HEK293T (cell line): ENCODE measurements around the gene INPP5A.
A peak's percentile ranks its signal among the peaks of the same experiment; 100 is the strongest.

Experiments
- CTCF ChIA-PET: fragments of 350-600 bp; formaldehyde crosslinking; extraction: SDS; loops from one replicate; lab custom pipeline; 2021; ENCODE audit warnings: antibody characterized with exemption, inconsistent platforms; lab: Yijun Ruan, JAX
- POLR2A ChIA-PET: fragments of 350-600 bp; formaldehyde crosslinking; extraction: SDS; loops from one replicate; lab custom pipeline; 2020; ENCODE audit warnings: antibody characterized with exemption, inconsistent platforms; lab: Yijun Ruan, JAX
- DNase-seq: peaks from one replicate; pipeline ENCODE4 v3.0.0; 2012; ENCODE audit warnings: mixed read lengths; ENCODE audit errors: extremely low spot score
- ARNT ChIP-seq: fragments of 450-650 bp; IDR thresholded peaks from 2 replicates; pipeline ENCODE4 v1.6.1; 2017; ENCODE audit warnings: mild to moderate bottlenecking
- BHLHE40 ChIP-seq: fragments of 450-650 bp; IDR thresholded peaks from 2 replicates; pipeline ENCODE4 v1.6.1; 2016; ENCODE audit warnings: mild to moderate bottlenecking, moderate library complexity, borderline replicate concordance
- CTBP1 ChIP-seq: fragments of 450-650 bp; IDR thresholded peaks from 2 replicates; pipeline ENCODE4 v1.6.1; 2016; ENCODE audit warnings: borderline replicate concordance
- ELF4 ChIP-seq: fragments of 450-650 bp; IDR thresholded peaks from 2 replicates; pipeline ENCODE4 v1.6.1; 2017; ENCODE audit warnings: antibody characterized with exemption
- FOXA1 ChIP-seq: fragments of 450-650 bp; IDR thresholded peaks from 2 replicates; pipeline ENCODE4 v1.6.1; 2016; ENCODE audit warnings: mild to moderate bottlenecking
- FOXK2 ChIP-seq: fragments of 450-650 bp; IDR thresholded peaks from 2 replicates; pipeline ENCODE4 v1.6.1; 2016; ENCODE audit warnings: mild to moderate bottlenecking
- FOXM1 ChIP-seq: fragments of 450-650 bp; IDR thresholded peaks from 2 replicates; pipeline ENCODE4 v1.6.1; 2017; ENCODE audit warnings: mild to moderate bottlenecking, borderline replicate concordance
- HDGF ChIP-seq: fragments of 450-650 bp; IDR thresholded peaks from 2 replicates; pipeline ENCODE4 v1.6.1; 2017; ENCODE audit warnings: antibody characterized with exemption, borderline replicate concordance
- L3MBTL2 ChIP-seq: fragments of 450-650 bp; conservative IDR thresholded peaks from 2 replicates; pipeline ENCODE4 v1.6.1; 2016; ENCODE audit warnings: mild to moderate bottlenecking
- LEF1 ChIP-seq: fragments of 450-650 bp; IDR thresholded peaks from 2 replicates; pipeline ENCODE4 v1.6.1; 2017; ENCODE audit warnings: mild to moderate bottlenecking, borderline replicate concordance
- NFRKB ChIP-seq: fragments of 450-650 bp; IDR thresholded peaks from 2 replicates; pipeline ENCODE4 v1.6.1; 2016; ENCODE audit warnings: mild to moderate bottlenecking, moderate library complexity
- SP1 ChIP-seq: fragments of 450-650 bp; IDR thresholded peaks from 2 replicates; pipeline ENCODE4 v1.6.1; 2017
- SUZ12 ChIP-seq: fragments of 450-650 bp; IDR thresholded peaks from 2 replicates; pipeline ENCODE4 v1.6.1; 2016; ENCODE audit warnings: mild to moderate bottlenecking
- TARDBP ChIP-seq: fragments of 450-650 bp; IDR thresholded peaks from 2 replicates; pipeline ENCODE4 v1.6.1; 2016
- ZNF384 ChIP-seq: fragments of 450-650 bp; IDR thresholded peaks from 2 replicates; pipeline ENCODE4 v1.6.1; 2016
- TF ChIP-seq, protein P1 (sequence below): fragments of 450-650 bp; IDR thresholded peaks from 2 replicates; pipeline ENCODE4 v1.6.1; 2016

INPP5A gene

DNA sequence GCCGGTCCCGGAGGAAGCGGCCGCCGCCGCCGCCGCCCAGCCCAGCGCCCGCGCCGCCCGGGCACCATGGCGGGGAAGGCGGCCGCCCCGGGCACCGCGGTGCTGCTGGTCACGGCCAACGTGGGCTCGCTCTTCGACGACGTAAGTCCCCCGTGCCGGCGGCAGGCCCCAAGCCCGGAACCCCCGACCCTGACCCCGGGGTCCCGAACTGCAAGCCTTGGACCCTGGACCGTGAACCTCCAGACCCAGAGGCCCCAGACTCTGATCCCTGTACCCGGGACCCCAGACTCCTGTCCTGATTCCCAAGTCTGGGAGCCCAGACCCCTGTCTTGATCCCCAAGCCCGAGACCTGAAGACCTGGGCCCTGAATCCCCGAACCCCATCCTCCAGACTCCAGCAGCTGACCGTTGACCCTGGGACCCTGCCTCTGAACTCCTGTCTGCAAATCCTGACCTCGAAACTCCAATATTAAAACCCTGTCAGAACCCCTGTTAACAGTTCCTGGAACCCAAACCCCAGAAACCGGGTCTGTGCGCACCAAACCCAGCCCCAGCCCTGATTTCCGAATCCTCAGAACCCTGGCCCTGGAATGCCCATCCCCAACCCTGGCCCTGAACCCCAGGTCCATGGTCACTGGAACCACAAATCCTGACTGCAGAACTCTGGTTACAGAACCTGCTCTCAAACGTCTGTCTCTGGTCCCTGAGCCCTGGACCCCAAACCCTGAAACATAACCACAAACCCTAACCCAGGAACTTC, 623 bp downstream of the INPP5A start:
- ChIA-PET CTCF (interaction anchor here (0.7 to 1.0 kb wide), 2 partner anchors 74 to 95 kb away, joined by 3 read pairs; no protein-coding TSS in a partner anchor), POLR2A (no interaction called here)
- TF ChIP-seq LEF1, result no peak
- TF ChIP-seq NFRKB, result no peak
- TF ChIP-seq, protein P1, sequence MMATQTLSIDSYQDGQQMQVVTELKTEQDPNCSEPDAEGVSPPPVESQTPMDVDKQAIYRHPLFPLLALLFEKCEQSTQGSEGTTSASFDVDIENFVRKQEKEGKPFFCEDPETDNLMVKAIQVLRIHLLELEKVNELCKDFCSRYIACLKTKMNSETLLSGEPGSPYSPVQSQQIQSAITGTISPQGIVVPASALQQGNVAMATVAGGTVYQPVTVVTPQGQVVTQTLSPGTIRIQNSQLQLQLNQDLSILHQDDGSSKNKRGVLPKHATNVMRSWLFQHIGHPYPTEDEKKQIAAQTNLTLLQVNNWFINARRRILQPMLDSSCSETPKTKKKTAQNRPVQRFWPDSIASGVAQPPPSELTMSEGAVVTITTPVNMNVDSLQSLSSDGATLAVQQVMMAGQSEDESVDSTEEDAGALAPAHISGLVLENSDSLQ, result no peak
- TF ChIP-seq ZNF384, result no peak
- TF ChIP-seq HDGF, result no peak
- no peak for TF ChIP-seq FOXK2
- TF ChIP-seq SUZ12, result no peak
- no peak for TF ChIP-seq TARDBP
- no peak for TF ChIP-seq L3MBTL2
- TF ChIP-seq BHLHE40, result no peak
- TF ChIP-seq CTBP1, result no peak
- no peak for TF ChIP-seq FOXM1
- TF ChIP-seq ELF4, result no peak
- no peak for TF ChIP-seq FOXA1
- no peak for TF ChIP-seq SP1
- no peak for TF ChIP-seq ARNT
- DNase-seq, result peak; percentile 40

DNA sequence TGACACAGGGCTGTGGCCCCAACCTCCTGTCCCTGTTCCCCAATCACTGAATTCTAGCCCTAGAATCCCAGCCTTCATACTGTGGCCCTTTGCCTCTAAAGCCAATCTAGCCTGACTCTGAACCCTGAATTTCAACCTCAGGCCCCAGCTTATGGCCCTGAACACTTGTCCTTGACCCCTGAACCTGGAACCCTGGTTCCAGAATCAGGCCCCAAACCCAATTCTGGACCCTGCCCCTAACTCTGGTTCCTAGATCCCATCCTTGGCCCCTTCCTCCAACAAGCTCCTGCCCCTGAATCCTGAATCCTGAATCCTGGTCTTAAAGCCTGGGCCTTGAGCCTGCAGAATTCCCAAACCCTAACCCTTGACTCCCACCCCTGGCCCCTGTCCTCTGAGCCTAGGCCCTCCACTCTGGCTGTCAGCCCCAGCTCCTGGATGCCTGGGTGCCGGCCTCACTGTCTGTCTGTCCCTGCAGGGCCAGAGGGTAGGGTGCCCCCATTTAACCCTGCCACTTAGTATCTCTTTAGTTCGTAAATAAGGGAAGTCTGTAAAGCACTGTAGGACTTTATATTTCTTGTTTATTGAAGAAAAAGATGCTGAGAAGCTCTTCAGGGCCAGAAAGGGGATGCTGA, 1.3 kb downstream of the INPP5A start:
- ChIA-PET CTCF (interaction anchor here (0.7 to 1.0 kb wide), 3 partner anchors 74 to 95 kb away, joined by 3 read pairs; no protein-coding TSS in a partner anchor), POLR2A (no interaction called here)
- TF ChIP-seq TARDBP (no peak), LEF1 (no peak), ZNF384 (no peak), SUZ12 (no peak), CTBP1 (no peak), BHLHE40 (no peak), HDGF (no peak), L3MBTL2 (no peak), FOXK2 (no peak), ARNT (no peak), FOXA1 (no peak), NFRKB (no peak), FOXM1 (no peak), ELF4 (no peak), SP1 (no peak)
- TF ChIP-seq, protein P1, result no peak
- no peak for DNase-seq

- ChIA-PET POLR2A (no interaction called here), CTCF (interaction anchor here (0.8 to 1.0 kb wide), 2 partner anchors 75 to 76 kb away, joined by 3 read pairs; no protein-coding TSS in a partner anchor)
- no peak for TF ChIP-seq NFRKB
- no peak for TF ChIP-seq FOXK2
- TF ChIP-seq FOXA1, result no peak
- TF ChIP-seq L3MBTL2, result no peak
- no peak for TF ChIP-seq FOXM1
- no peak for TF ChIP-seq BHLHE40
- TF ChIP-seq ELF4, result no peak
- no peak for DNase-seq
Observed at GRCh38 chr10:132539431-132539839, 1.8 kb downstream of the INPP5A start.

DNA sequence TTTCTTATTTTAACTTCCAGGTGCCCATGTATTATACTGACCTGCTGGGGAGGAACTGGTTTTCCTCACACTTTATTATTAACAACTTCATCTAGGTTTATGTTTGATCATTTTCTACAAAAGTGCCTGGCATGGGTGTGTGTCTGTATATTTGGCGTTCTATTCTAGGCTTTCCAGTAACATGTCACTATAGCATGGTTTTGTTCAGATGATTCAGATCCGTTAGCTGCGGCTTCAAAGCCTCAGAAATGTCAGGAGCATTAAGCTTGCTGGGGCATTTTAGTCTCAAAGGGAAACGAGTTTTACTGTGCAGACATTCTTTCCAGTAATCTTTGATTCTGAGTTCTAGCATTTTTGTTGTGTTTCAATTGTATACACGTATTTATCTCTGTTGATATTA, 2.3 kb downstream of the INPP5A start:
- ChIA-PET CTCF (no interaction called here), POLR2A (no interaction called here)
- no peak for DNase-seq
- TF ChIP-seq CTBP1 (no peak), FOXA1 (no peak), TARDBP (no peak), ELF4 (no peak), ARNT (no peak), ZNF384 (no peak), FOXM1 (no peak), SP1 (no peak), FOXK2 (no peak), BHLHE40 (no peak), LEF1 (no peak), SUZ12 (no peak)
- TF ChIP-seq, protein P1, result no peak

- DNase-seq, result no peak
- POLR2A ChIA-PET, result interaction anchor here (1.3 kb wide), 1 partner anchor 210 kb away, joined by 3 read pairs; no protein-coding TSS in a partner anchor
- TF ChIP-seq ELF4 (no peak), BHLHE40 (no peak)
- TF ChIP-seq, protein P1, result no peak
- CTCF ChIA-PET, result no interaction called here
Observed at GRCh38 chr10:132540456-132540855, 2.9 kb downstream of the INPP5A start.

GRCh38 chr10:132541129-132541528, 3.5 kb downstream of the INPP5A start:
- TF ChIP-seq FOXK2 (no peak), NFRKB (no peak), L3MBTL2 (no peak), ZNF384 (no peak), SP1 (no peak), ARNT (no peak), BHLHE40 (no peak)
- POLR2A ChIA-PET, result interaction anchor here (1.3 kb wide), 1 partner anchor 211 kb away, joined by 3 read pairs; no protein-coding TSS in a partner anchor
- CTCF ChIA-PET, result no interaction called here
- no peak for DNase-seq
